A673 (cell line): ENCODE data around the gene HDGFL2. TPM values are rescaled to one million over a fixed set of nuclear protein-coding genes. Genes with fewer than 3 reads are reported as not detected.

Source experiments
- BruUV-seq: library from RNA; stranded (reverse); fragments of 400-500 nt; replicated peaks from 2 replicates; lab custom pipeline; 2021; lab: Mats Ljungman, UMichigan
- CTCF ChIA-PET: fragments of 300-600 bp; sonication (Branson Sonifier 250); formaldehyde crosslinking; loops from one replicate; lab custom pipeline; 2022; ENCODE audit warnings: antibody characterized with exemption; lab: Charles Lee
- POLR2A ChIA-PET: fragments of 300-600 bp; sonication (Branson Sonifier 250); formaldehyde crosslinking; loops from one replicate; lab custom pipeline; 2022; ENCODE audit warnings: antibody characterized with exemption; ENCODE audit not compliant: low non-redundant PET; lab: Charles Lee
- DNase-seq: peaks from one replicate; pipeline ENCODE4 v3.0.0-alpha.2; 2015; ENCODE audit warnings: low spot score
- H3K27ac ChIP-seq: fragments of 200-600 bp; sonication (generic); 2 replicates; pipeline ENCODE4 v1.5.1; 2016; ENCODE audit warnings: mixed run types, low read depth, mild to moderate bottlenecking, mixed read lengths, antibody characterized with exemption, low read length; ENCODE audit not compliant: poor library complexity, severe bottlenecking
- H3K27me3 ChIP-seq: fragments of 200-600 bp; sonication (generic); replicated peaks from 2 replicates; pipeline ENCODE4 v1.6.1; 2017; ENCODE audit warnings: mixed run types, low read depth, mild to moderate bottlenecking, mixed read lengths, antibody characterized with exemption, low read length; ENCODE audit not compliant: insufficient read depth, poor library complexity
- H3K36me3 ChIP-seq: fragments of 200-600 bp; sonication (generic); 2 replicates; pipeline ENCODE4 v1.6.1; 2016; ENCODE audit warnings: mixed run types, mild to moderate bottlenecking, mixed read lengths, antibody characterized with exemption, low read length; ENCODE audit not compliant: insufficient read depth, poor library complexity, severe bottlenecking
- H3K4me1 ChIP-seq: fragments of 200-600 bp; sonication (generic); 2 replicates; pipeline ENCODE4 v1.6.1; 2017; ENCODE audit warnings: mixed run types, mild to moderate bottlenecking, mixed read lengths, antibody characterized with exemption, low read length; ENCODE audit not compliant: insufficient read depth, poor library complexity, severe bottlenecking
- H3K4me3 ChIP-seq: fragments of 200-600 bp; sonication (generic); 2 replicates; pipeline ENCODE4 v1.5.1; 2016; ENCODE audit warnings: low read depth, mixed run types, mild to moderate bottlenecking, mixed read lengths, low read length; ENCODE audit not compliant: poor library complexity, severe bottlenecking
- H3K9me3 ChIP-seq: fragments of 200-600 bp; sonication (generic); 2 replicates; pipeline ENCODE4 v1.6.1; 2016; ENCODE audit warnings: mixed run types, low read depth, mild to moderate bottlenecking, mixed read lengths, antibody characterized with exemption, low read length; ENCODE audit not compliant: poor library complexity, severe bottlenecking
- CTCF ChIP-seq: fragments of 300-800, 200-600 bp; sonication (generic); conservative IDR thresholded peaks from 2 replicates; pipeline ENCODE4 v1.5.1; 2017; ENCODE audit warnings: low read depth, mild to moderate bottlenecking, antibody characterized with exemption, low read length, moderate library complexity, mixed read lengths
- EZH2 ChIP-seq: fragments of 200-600 bp; sonication (generic); IDR thresholded peaks from 2 replicates; pipeline ENCODE4 v1.6.1; 2017; ENCODE audit warnings: borderline replicate concordance, low read depth, mild to moderate bottlenecking, mixed read lengths, antibody characterized with exemption, low read length; ENCODE audit not compliant: poor library complexity, severe bottlenecking
- intact Hi-C: fragments of 100-400 bp; cut with micrococcal nuclease; formaldehyde crosslinking; loops from one replicate; pipeline ENCODE4 v1.10.0; 2022; ENCODE audit not compliant: unreplicated experiment
- total RNA-seq: library from RNA; stranded (reverse); gene quantifications from 2 replicates; pipeline ENCODE4 v1.2.3, GENCODE V29; 2021

HDGFL2 gene
- total RNA-seq, 1 experiment from 2014 or later: 89.6 TPM

- intact Hi-C loops: no loop called here
- ChIA-PET POLR2A (no interaction called here), CTCF (no interaction called here)
- Histone ChIP-seq H3K27ac (no peak overlapping the region), H3K4me1 (peaks cover 20% of the 10 kb centered on the region), H3K4me3 (no peak overlapping the region), H3K9me3 (no peaks in the 10 kb centered on the region), H3K27me3 (no peaks in the 10 kb centered on the region), H3K36me3 (no peaks in the 10 kb centered on the region)
- DNase-seq: no peak
- no TSS peak for BruUV-seq
- no peak for TF ChIP-seq EZH2
- TF ChIP-seq CTCF: no peak
These were observed 64.7 kb downstream of the HDGFL2 start for GRCh38 chr19:4536798-4537197.

DNA sequence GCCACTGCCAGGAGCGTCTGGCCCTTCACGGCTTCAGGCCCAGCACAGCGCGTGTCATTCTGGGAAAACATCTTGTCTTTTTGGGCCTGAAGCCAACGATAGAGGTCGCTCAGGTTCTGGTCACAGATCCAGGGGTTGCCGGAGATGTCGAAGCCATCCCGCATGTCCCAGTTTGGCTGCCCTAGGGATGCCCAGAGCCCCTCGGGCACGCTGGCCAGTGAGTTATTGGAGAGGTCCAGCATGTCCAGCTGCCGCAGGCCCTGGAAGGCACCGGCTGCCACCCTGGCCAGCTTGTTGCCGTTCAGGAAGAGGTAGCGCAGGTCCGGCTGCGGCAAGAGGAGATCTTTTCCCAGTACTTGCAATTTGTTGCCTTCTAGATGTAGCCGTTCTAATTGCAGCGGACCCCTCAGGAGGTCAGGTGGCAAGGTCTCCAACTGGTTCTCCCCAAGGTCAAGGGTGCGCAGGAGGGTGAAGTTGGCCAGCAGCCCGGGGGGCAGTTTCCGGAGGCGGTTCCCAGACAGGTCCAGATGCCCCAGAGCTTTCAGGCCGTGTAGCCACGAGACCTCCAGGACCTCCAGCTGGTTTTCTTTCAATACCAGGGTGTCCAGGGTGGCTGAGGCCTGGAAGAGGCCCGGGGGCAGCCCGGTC lies 66.0 kb downstream of the HDGFL2 start:
- H3K36me3 ChIP-seq: no peaks in the 10 kb centered on the region
- TF ChIP-seq CTCF (no peak), EZH2 (no peak)
- no TSS peak for BruUV-seq
- DNase-seq: no peak
- intact Hi-C loops: no loop called here
- no peak overlapping the region for H3K4me3 ChIP-seq
- H3K9me3 ChIP-seq: no peaks in the 10 kb centered on the region
- no peak overlapping the region for H3K27ac ChIP-seq
- peaks cover 20% of the 10 kb centered on the region for H3K4me1 ChIP-seq
- H3K27me3 ChIP-seq: no peaks in the 10 kb centered on the region
- POLR2A ChIA-PET: no interaction called here
- CTCF ChIA-PET: no interaction called here

DNA sequence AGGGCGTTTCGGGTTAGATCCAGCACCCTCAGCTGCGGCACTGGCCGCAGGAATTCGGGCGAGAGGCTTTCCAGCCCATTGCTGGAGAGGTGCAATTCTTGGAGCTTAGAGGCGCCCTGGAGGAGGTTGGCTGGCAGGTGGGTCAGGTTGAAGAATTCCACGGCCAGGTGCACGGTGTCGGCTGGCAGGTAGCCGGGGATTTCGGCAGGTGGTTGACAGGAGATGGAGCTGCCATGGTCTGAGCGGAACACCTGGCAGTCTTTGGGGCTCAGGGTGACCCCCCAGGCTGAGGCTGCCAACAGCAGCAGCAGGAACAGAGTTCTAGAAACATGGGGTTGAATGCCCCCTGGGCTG lies 66.5 kb downstream of the HDGFL2 start:
- Histone ChIP-seq H3K4me1 (peaks cover 20% of the 10 kb centered on the region), H3K9me3 (no peaks in the 10 kb centered on the region), H3K36me3 (no peaks in the 10 kb centered on the region), H3K4me3 (no peak overlapping the region), H3K27me3 (no peaks in the 10 kb centered on the region), H3K27ac (no peak overlapping the region)
- no TSS peak for BruUV-seq
- intact Hi-C loops: no loop called here
- DNase-seq: no peak
- POLR2A ChIA-PET: no interaction called here
- CTCF ChIA-PET: no interaction called here
- TF ChIP-seq EZH2: no peak
- TF ChIP-seq CTCF: no peak
